Adipocyte (in vitro differentiated cells): ENCODE measurements around the gene USP11.

Experiments
- DNase-seq: peaks from one replicate; pipeline ENCODE4 v3.0.0-alpha.2; 2015; ENCODE audit warnings: low read depth
- H3K27me3 ChIP-seq: replicated peaks from 2 replicates; pipeline ENCODE4 v1.7.0; 2013; ENCODE audit warnings: mild to moderate bottlenecking, low read length, moderate library complexity; ENCODE audit not compliant: control insufficient read depth, insufficient read depth
- H3K36me3 ChIP-seq: 2 replicates; pipeline ENCODE4 v1.7.0; 2013; ENCODE audit warnings: low read length, mild to moderate bottlenecking, moderate library complexity; ENCODE audit not compliant: control insufficient read depth, insufficient read depth, severe bottlenecking
- H3K4me1 ChIP-seq: 2 replicates; pipeline ENCODE4 v1.7.0; 2013; ENCODE audit warnings: mild to moderate bottlenecking, low read length, moderate library complexity; ENCODE audit not compliant: control insufficient read depth, insufficient read depth
- H3K4me3 ChIP-seq: 2 replicates; pipeline ENCODE4 v1.7.0; 2013; ENCODE audit warnings: mild to moderate bottlenecking, low read length, moderate library complexity
- H3K9ac ChIP-seq: 2 replicates; pipeline ENCODE4 v1.7.0; 2013; ENCODE audit warnings: mild to moderate bottlenecking, low read length, moderate library complexity
- H3K9me3 ChIP-seq: 2 replicates; pipeline ENCODE4 v1.7.0; 2013; ENCODE audit warnings: mild to moderate bottlenecking, low read length, moderate library complexity; ENCODE audit not compliant: control insufficient read depth

Gene USP11

DNA sequence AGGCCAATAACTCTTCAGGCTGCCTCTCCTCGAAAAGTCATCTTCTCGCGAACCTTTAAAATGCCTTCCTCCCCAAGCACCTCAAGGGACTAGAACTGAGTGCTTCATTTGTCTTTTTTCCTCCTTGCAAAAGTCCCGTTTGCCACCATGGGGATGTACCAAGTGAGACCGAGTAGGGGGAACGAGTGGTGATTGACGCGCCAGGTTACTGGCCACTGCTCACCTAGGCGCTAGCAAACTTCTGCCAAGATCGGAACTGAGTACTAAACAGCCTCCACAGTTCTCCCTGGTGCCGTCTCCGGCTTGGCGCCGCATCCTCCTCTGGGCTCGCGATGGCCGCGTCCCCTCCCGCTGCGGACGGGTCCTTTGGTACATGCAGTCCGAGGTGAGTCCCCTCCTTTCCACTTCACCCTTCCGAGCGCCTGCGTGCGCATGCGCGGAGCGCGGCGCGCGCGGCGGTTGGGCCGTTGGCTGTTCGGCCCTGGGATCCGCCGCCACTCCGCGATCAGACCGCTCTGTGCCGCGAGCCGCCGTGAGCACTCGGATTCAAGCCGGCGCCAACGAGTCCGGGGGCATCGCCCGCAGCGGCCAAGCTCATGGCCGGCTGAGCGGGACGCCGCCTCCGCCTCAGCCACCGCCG is 14.4 kb upstream of the USP11 start, which contains the start of gene CDK16:
TSS of gene CDK16 (plus strand) at position 402 of the 640 bp plus-strand sequence. CDS start 4,877 bp downstream, outside the sequence.
- Histone ChIP-seq H3K4me3 (peak within 1 kb of the TSS; percentile 89), H3K4me1 (peaks cover 26% of the 10 kb centered on the region), H3K9me3 (no peaks in the 10 kb centered on the region), H3K9ac (peak within 1 kb of the TSS; percentile 95), H3K36me3 (peaks cover 38% of the 10 kb centered on the region), H3K27me3 (no peaks in the 10 kb centered on the region)
- peak; percentile 89 for DNase-seq

DNA sequence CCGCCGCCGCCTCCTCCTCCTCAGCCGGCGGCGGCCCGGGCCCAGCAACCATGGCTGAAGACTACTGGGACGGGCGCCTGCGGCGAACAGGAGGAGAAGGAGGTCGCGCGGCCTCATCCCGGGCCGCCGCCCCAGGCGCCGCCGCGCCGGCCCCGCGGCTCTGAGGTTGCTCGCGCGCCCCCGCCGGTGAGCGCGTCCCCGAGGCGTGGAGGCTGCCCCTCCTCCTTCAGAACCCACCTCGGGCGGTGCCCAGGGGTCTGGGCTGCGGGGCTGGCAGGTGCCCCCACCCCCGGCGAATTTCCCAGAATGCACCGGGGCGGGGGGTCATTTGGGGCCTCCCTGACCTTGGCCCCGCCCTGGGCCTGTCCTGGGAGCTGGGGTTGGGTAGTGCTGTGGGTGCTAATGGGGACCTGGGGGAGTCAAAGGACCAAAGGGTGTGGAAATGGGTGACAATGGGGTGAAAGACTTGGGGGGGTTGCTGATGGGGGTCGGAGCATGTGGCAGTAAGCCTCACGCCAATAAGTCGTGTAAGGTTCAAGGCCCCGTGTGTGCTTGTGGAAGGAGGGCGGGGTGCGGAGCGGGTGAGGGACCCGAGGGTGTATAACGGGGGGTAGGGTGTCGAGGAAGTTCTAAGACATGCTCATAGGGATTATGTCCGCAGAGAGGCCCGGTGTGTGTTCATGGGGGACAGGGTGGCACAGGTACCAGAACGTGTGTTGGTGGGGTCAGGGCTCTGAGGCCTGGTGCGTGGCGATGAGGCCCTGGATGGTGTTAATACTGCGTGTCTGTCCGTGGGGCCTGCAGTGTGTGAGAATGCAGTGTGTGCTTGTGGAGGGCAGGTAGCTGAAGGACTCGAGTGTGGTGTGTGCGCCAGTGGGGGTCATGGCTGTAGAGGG is 13.6 kb upstream of the USP11 start:
- Histone ChIP-seq H3K9ac (peak overlapping the region; percentile 95), H3K36me3 (peaks cover 39% of the 10 kb centered on the region), H3K27me3 (no peaks in the 10 kb centered on the region), H3K9me3 (no peaks in the 10 kb centered on the region), H3K4me3 (peak overlapping the region; percentile 89), H3K4me1 (peaks cover 26% of the 10 kb centered on the region)
- peak; percentile 50 for DNase-seq

DNA sequence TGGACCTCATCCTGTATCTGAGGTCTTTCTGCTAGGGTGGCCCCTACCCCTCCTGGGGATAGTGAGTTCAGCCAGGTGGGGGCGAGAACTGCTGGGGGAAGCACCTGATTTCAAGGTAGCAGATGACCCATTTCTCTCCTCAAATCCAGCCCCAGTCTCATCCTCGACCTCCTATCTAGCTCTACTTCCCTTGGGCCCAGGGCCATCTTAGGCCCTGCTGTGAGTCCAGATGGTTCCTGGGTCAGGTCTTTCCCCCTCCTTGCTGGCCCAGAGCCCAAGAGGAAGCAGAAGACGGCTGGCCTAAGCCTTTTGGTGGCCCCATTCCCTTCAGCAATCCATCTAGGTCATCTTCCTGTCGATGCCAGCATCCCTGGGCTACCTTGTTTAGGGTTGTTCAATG is 11.1 kb upstream of the USP11 start:
- Histone ChIP-seq H3K9me3 (no peaks in the 10 kb centered on the region), H3K36me3 (peaks cover 39% of the 10 kb centered on the region), H3K4me3 (no peak overlapping the region), H3K9ac (no peak overlapping the region), H3K4me1 (peaks cover 22% of the 10 kb centered on the region), H3K27me3 (no peaks in the 10 kb centered on the region)
- no peak for DNase-seq

DNA sequence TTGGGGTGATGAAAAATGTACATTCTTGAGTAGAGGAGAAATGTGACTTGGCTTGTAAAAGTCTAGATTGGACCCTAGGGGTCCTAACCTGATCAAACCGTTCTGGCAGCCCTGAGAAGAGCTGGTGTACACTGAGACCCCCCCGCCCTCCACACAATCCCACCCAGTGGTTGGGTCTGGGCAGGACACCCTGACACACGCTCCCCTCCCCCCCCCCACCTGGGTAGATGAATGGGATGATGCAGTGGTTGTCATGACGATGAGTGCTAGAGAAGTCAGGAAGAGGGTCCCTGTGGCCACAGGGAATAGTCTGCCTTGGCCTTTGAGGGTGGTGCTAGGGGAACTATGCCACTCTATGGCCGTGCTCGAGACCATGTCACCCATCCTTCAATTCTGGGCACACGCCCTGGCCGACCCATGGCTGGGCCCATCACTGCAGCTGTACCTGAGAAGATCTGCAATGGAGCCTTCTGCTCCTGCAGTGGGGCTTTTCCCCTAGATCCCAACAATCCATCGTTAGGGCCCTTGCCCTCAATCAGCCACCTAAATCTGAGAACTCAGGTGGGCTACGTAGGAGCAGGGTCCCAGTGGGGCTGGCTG is 10.0 kb upstream of the USP11 start:
- no peak for DNase-seq
- Histone ChIP-seq H3K27me3 (no peaks in the 10 kb centered on the region), H3K4me3 (no peak overlapping the region), H3K9ac (no peak overlapping the region), H3K36me3 (peaks cover 49% of the 10 kb centered on the region), H3K4me1 (peaks cover 14% of the 10 kb centered on the region), H3K9me3 (no peaks in the 10 kb centered on the region)

DNA sequence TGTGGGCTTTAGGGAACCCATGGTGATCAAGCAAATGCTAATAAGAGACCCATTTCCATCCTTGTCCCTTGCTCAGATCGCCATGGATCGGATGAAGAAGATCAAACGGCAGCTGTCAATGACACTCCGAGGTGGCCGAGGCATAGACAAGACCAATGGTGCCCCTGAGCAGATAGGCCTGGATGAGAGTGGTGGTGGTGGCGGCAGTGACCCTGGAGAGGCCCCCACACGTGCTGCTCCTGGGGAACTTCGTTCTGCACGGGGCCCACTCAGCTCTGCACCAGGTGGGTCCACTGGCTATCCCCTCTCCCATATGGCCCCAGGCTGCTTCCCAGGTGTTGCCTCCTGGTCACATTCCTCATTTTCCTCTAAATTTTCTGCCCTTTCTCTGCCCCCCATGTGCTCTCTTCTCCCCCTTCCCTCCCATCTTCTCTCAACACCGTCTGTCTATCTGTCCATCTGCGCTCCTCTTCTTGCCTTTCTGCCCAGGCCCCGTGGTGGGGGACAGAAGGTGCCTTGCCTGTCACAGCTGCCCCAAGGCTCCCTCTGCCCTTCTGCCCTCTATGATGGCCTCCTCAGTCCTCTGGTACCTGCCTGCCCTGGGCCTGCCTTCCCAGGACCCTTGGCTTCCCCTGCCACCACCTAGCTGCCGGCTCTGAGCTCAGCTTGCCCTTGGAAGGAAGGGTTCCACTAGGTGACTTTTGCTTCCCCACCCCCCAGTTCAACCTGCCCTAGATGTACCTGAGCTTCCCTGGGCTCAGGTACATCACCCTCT is 9.1 kb upstream of the USP11 start:
- Histone ChIP-seq H3K4me1 (peaks cover 14% of the 10 kb centered on the region), H3K9me3 (no peaks in the 10 kb centered on the region), H3K4me3 (no peak overlapping the region), H3K9ac (no peak overlapping the region), H3K36me3 (peaks cover 57% of the 10 kb centered on the region), H3K27me3 (no peaks in the 10 kb centered on the region)
- DNase-seq, result no peak

DNA sequence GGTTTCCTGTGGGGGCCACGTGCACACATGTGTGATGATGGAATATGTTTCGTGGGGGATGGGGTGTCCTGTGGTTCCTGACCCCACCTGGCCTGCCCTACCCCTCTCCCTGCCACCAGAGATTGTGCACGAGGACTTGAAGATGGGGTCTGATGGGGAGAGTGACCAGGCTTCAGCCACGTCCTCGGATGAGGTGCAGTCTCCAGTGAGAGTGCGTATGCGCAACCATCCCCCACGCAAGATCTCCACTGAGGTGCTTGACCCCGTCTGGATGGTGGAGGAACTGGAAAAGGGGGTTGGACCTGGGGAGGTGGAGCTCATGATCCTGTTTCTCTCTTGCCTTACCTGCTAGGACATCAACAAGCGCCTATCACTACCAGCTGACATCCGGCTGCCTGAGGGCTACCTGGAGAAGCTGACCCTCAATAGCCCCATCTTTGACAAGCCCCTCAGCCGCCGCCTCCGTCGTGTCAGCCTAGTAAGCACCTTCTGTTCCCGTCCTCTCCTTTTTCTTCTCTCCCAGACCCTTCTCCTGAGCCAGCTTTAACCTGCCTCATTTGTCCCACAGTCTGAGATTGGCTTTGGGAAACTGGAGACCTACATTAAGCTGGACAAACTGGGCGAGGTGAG is 8.4 kb upstream of the USP11 start:
- Histone ChIP-seq H3K27me3 (no peaks in the 10 kb centered on the region), H3K9ac (no peak overlapping the region), H3K4me3 (no peak overlapping the region), H3K9me3 (no peaks in the 10 kb centered on the region), H3K36me3 (peaks cover 63% of the 10 kb centered on the region), H3K4me1 (peaks cover 13% of the 10 kb centered on the region)
- DNase-seq, result no peak

DNA sequence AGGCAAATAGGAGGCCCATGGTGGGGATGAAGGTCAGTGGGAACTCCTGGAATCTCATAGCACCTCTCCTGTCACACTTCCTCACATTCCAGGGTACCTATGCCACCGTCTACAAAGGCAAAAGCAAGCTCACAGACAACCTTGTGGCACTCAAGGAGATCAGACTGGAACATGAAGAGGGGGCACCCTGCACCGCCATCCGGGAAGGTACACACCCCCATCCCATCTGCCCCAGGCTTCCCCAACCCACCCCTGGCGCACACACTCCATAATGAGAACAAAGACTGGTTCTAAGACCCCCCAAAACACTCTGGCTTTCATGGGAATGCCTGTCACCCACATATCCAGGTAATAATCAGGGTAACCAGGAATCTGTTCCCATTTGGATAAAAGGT is 7.9 kb upstream of the USP11 start:
- peaks cover 8% of the 10 kb centered on the region for H3K4me1 ChIP-seq
- H3K4me3 ChIP-seq, result no peak overlapping the region
- peaks cover 65% of the 10 kb centered on the region for H3K36me3 ChIP-seq
- H3K9ac ChIP-seq, result no peak overlapping the region
- H3K27me3 ChIP-seq, result no peaks in the 10 kb centered on the region
- no peaks in the 10 kb centered on the region for H3K9me3 ChIP-seq
- DNase-seq, result no peak

DNA sequence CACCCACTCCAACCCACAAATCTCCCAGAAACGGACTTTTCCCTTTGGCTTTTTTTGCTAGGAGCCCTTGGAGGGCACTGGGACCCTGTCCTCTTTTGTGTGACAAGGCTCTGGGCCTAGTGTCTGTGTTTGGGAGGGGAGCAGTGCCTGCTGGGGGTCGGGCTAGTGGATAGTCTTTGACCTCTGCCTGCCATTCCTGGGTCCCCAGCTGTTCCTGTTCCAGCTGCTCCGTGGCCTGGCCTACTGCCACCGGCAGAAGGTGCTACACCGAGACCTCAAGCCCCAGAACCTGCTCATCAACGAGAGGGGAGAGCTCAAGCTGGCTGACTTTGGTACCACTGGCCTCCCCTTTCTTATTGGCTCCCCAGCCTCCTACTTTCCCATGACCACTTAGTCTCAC is 6.7 kb upstream of the USP11 start:
- no peak for DNase-seq
- Histone ChIP-seq H3K4me3 (no peak overlapping the region), H3K36me3 (peaks cover 65% of the 10 kb centered on the region), H3K27me3 (no peaks in the 10 kb centered on the region), H3K9ac (no peak overlapping the region), H3K4me1 (no peaks in the 10 kb centered on the region), H3K9me3 (no peaks in the 10 kb centered on the region)

DNA sequence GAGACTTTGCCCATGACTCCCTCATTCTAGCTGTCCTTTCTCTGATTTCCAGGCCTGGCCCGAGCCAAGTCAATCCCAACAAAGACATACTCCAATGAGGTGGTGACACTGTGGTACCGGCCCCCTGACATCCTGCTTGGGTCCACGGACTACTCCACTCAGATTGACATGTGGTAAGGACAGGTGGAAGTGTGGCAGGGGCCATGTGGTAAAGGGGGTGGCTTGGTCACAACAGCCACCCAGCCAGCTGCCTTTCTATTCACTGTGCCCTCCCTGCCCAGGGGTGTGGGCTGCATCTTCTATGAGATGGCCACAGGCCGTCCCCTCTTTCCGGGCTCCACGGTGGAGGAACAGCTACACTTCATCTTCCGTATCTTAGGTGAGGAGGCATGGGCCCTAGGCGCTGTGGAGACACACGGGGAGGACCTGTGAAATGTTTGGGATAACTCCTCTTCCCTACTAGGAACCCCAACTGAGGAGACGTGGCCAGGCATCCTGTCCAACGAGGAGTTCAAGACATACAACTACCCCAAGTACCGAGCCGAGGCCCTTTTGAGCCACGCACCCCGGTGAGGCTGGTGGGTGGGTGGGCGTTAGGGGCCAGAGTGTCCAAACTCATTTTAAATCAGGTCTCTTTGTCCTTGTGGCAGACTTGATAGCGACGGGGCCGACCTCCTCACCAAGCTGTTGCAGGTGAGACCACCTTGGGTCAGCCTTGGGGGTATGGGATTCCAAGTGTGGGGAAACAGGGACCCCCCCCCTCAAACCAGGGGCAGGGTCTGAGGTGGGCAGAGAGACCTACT is 6.1 kb upstream of the USP11 start:
- DNase-seq, result no peak
- no peak overlapping the region for H3K4me3 ChIP-seq
- no peaks in the 10 kb centered on the region for H3K9me3 ChIP-seq
- H3K4me1 ChIP-seq, result no peaks in the 10 kb centered on the region
- H3K9ac ChIP-seq, result no peak overlapping the region
- peaks cover 65% of the 10 kb centered on the region for H3K36me3 ChIP-seq
- H3K27me3 ChIP-seq, result no peaks in the 10 kb centered on the region

DNA sequence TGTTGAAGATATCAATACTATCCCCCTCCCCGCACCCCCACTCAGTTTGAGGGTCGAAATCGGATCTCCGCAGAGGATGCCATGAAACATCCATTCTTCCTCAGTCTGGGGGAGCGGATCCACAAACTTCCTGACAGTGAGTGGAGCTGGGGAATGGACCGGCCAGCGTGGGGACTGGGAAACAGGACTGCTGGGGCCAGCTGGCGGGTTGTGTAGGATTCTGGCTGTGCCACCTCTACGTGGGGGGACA is 5.5 kb upstream of the USP11 start:
- Histone ChIP-seq H3K9me3 (no peaks in the 10 kb centered on the region), H3K36me3 (peaks cover 65% of the 10 kb centered on the region), H3K4me3 (no peak overlapping the region), H3K27me3 (no peaks in the 10 kb centered on the region), H3K9ac (no peak overlapping the region), H3K4me1 (peaks cover 2% of the 10 kb centered on the region)
- DNase-seq, result no peak
